ENCODE data around the gene CCDC43. TPM values are rescaled to one million over a fixed set of nuclear protein-coding genes. Genes with fewer than 3 reads are reported as not detected.

CCDC43 gene
- total RNA-seq, 1 donor from 2014 or later: 18.4 TPM

- H3K4me3 ChIP-seq: no peak overlapping the region
- H3K36me3 ChIP-seq: peaks cover 8% of the 10 kb centered on the region
- no peaks in the 10 kb centered on the region for H3K4me1 ChIP-seq
- peak; percentile 48 for TF ChIP-seq CTCF (IDR thresholded peaks at IDR 0.05)
- ATAC-seq: no peak
- no peaks in the 10 kb centered on the region for H3K9me3 ChIP-seq
- DNase-seq: no peak
- intact Hi-C loops (cut with DNase I): no loop called here
- H3K27ac ChIP-seq: no peak overlapping the region
- no peaks in the 10 kb centered on the region for H3K27me3 ChIP-seq (ENCODE audit: low read depth)
Measured at GRCh38 chr17:44672479-44673093, 17.0 kb downstream of the CCDC43 start.

- no peaks in the 10 kb centered on the region for H3K36me3 ChIP-seq
- no peaks in the 10 kb centered on the region for H3K9me3 ChIP-seq
- no peak overlapping the region for H3K27ac ChIP-seq
- no peak for DNase-seq
- intact Hi-C loops (cut with DNase I): no loop called here
- no peak for ATAC-seq
- TF ChIP-seq CTCF (IDR thresholded peaks at IDR 0.05): no peak
- no peak overlapping the region for H3K4me3 ChIP-seq
- no peaks in the 10 kb centered on the region for H3K27me3 ChIP-seq (ENCODE audit: low read depth)
- no peaks in the 10 kb centered on the region for H3K4me1 ChIP-seq
Measured at GRCh38 chr17:44666006-44666405, 23.6 kb downstream of the CCDC43 start.

GRCh38 chr17:44664867-44665266 is 24.7 kb downstream of the CCDC43 start:
- Histone ChIP-seq H3K4me1 (no peaks in the 10 kb centered on the region), H3K4me3 (no peak overlapping the region), H3K27ac (no peak overlapping the region), H3K27me3 (ENCODE audit: low read depth) (no peaks in the 10 kb centered on the region), H3K36me3 (no peaks in the 10 kb centered on the region), H3K9me3 (no peaks in the 10 kb centered on the region)
- intact Hi-C loops (cut with DNase I): no loop called here
- TF ChIP-seq CTCF (IDR thresholded peaks at IDR 0.05): no peak
- no peak for ATAC-seq
- DNase-seq: no peak

- intact Hi-C loops (cut with DNase I): no loop called here
- Histone ChIP-seq H3K27me3 (ENCODE audit: low read depth) (peaks cover 6% of the 10 kb centered on the region), H3K4me1 (no peaks in the 10 kb centered on the region), H3K36me3 (no peaks in the 10 kb centered on the region), H3K4me3 (no peak overlapping the region), H3K9me3 (no peaks in the 10 kb centered on the region), H3K27ac (no peak overlapping the region)
- ATAC-seq (no peak), DNase-seq (no peak)
- no peak for TF ChIP-seq CTCF (IDR thresholded peaks at IDR 0.05)
Measured at GRCh38 chr17:44663095-44663494, 26.5 kb downstream of the CCDC43 start.

GRCh38 chr17:44661835-44662234 is 27.7 kb downstream of the CCDC43 start:
- DNase-seq: no peak
- no peak overlapping the region for H3K4me3 ChIP-seq
- H3K27me3 ChIP-seq (ENCODE audit: low read depth): peaks cover 19% of the 10 kb centered on the region
- H3K9me3 ChIP-seq: no peaks in the 10 kb centered on the region
- H3K36me3 ChIP-seq: no peaks in the 10 kb centered on the region
- no peak for TF ChIP-seq CTCF (IDR thresholded peaks at IDR 0.05)
- H3K27ac ChIP-seq: no peak overlapping the region
- no peaks in the 10 kb centered on the region for H3K4me1 ChIP-seq
- intact Hi-C loops (cut with DNase I): no loop called here
- ATAC-seq: no peak

All from lower lobe of right lung (tissue), 2 donors.